K562 treated with DMSO at 1 percent for 48 hours (cell line): ENCODE data around the gene SUDS3. TPM values are rescaled to one million over a fixed set of nuclear protein-coding genes. Genes with fewer than 3 reads are reported as not detected.

Experiments
- total RNA-seq: library from RNA; unstranded; fragments of 300-600 nt; gene quantifications from 2 replicates; pipeline ENCODE4 v1.2.3, GENCODE V29; 2022; ENCODE audit warnings: low replicate concordance; ENCODE audit errors: extremely low read depth

SUDS3 gene
- not detected in 2 replicates for total RNA-seq

GRCh38 chr12:118376089-118377020 is at the start of gene SUDS3:
TSS of gene SUDS3 (plus strand) at chr12:118376555. CDS start at chr12:118376692, 137 bp downstream.

GRCh38 chr12:118372541-118373495 is 3.5 kb upstream of the SUDS3 start, which contains the start of gene TAOK3:
TSS of gene TAOK3 (minus strand) at chr12:118372907. CDS start at chr12:118255567, 117,340 bp downstream.

Other genes starting within 250 kb of the SUDS3 start
- gene PEBP1, start 240.4 kb upstream of the SUDS3 start, total RNA-seq, result not detected in 2 replicates
- not detected in 2 replicates for gene TAOK3, start 3.6 kb upstream of the SUDS3 start, total RNA-seq